Parathyroid adenoma (tissue), 2 donors: ENCODE data around the gene COL8A2.

Experiments used
- H2AFZ ChIP-seq: fragments of 300-600 bp; sonication (generic); one replicate; pipeline ENCODE4 v1.7.0; 2017; ENCODE audit warnings: antibody characterized with exemption, mild to moderate bottlenecking
- H3K27ac ChIP-seq: fragments of 300-600 bp; sonication (generic); one replicate; pipeline ENCODE4 v1.7.0; 2017
- H3K27me3 ChIP-seq: fragments of 300-600 bp; sonication (generic); one replicate; pipeline ENCODE4 v1.7.0; 2017; ENCODE audit warnings: low read length; ENCODE audit not compliant: control insufficient read depth, insufficient read depth
- H3K36me3 ChIP-seq: fragments of 300-600 bp; sonication (generic); one replicate; pipeline ENCODE4 v1.7.0; 2017; ENCODE audit warnings: low read length; ENCODE audit not compliant: control insufficient read depth, insufficient read depth
- H3K4me1 ChIP-seq: fragments of 300-600 bp; sonication (generic); one replicate; pipeline ENCODE4 v1.7.0; 2017; ENCODE audit warnings: control low read depth
- H3K4me2 ChIP-seq: fragments of 300-600 bp; sonication (generic); one replicate; pipeline ENCODE4 v1.7.0; 2017; ENCODE audit warnings: low read length
- H3K4me3 ChIP-seq: fragments of 300-600 bp; sonication (generic); one replicate; pipeline ENCODE4 v1.7.0; 2017; ENCODE audit warnings: low read depth, low read length
- H3K79me2 ChIP-seq: fragments of 300-600 bp; sonication (generic); one replicate; pipeline ENCODE4 v1.7.0; 2017; ENCODE audit warnings: control low read depth
- H3K9ac ChIP-seq: fragments of 300-600 bp; sonication (generic); one replicate; pipeline ENCODE4 v1.7.0; 2017; ENCODE audit warnings: mild to moderate bottlenecking
- H3K9me3 ChIP-seq: fragments of 300-600 bp; sonication (generic); one replicate; pipeline ENCODE4 v1.7.0; 2017; ENCODE audit warnings: low read length; ENCODE audit not compliant: control insufficient read depth
- TF ChIP-seq, protein P1 (sequence below): fragments of 300-600 bp; sonication (generic); IDR thresholded peaks from one replicate; pipeline ENCODE4 v1.7.0; 2017; ENCODE audit warnings: antibody characterized with exemption, mild to moderate bottlenecking
- donor health status: primary hyperparathyroidism.

The COL8A2 gene

DNA sequence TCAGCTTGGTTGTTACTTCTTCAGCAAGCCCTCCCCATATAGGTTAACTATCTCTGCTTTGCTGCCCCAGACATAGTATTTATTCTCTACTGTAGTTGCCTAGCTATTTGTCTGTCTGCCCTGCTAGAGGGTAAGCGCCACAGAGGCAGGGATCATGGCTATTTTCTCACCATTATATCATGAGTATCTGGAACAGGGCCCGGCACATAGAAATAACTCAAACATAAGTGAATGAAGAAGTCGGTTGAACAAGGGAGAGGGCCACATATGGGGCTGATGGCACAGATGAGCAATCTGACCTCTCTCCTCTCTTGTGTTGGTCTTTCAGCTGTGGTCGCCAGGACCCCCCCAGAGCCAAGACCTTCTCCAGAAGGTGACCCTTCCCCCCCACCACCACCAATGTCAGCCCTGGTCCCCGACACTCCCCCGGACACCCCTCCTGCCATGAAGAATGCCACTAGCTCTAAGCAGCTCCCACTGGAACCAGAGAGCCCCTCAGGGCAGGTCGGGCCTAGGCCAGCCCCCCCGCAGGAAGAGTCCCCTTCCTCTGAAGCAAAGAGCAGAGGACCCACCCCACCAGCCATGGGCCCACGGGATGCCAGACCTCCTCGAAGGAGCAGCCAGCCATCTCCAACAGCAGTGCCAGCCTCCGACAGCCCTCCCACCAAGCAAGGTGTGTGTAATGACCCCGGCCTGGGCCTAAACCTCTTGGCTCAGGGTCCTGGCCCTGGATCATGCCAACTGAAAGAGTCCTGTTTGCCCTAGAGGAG is 45.8 kb upstream of the COL8A2 start:
- H3K27me3 ChIP-seq = no peaks in the 10 kb centered on the region
- H3K36me3 ChIP-seq = no peaks in the 10 kb centered on the region
- TF ChIP-seq, protein P1, sequence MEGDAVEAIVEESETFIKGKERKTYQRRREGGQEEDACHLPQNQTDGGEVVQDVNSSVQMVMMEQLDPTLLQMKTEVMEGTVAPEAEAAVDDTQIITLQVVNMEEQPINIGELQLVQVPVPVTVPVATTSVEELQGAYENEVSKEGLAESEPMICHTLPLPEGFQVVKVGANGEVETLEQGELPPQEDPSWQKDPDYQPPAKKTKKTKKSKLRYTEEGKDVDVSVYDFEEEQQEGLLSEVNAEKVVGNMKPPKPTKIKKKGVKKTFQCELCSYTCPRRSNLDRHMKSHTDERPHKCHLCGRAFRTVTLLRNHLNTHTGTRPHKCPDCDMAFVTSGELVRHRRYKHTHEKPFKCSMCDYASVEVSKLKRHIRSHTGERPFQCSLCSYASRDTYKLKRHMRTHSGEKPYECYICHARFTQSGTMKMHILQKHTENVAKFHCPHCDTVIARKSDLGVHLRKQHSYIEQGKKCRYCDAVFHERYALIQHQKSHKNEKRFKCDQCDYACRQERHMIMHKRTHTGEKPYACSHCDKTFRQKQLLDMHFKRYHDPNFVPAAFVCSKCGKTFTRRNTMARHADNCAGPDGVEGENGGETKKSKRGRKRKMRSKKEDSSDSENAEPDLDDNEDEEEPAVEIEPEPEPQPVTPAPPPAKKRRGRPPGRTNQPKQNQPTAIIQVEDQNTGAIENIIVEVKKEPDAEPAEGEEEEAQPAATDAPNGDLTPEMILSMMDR = no peak
- no peak overlapping the region for H3K27ac ChIP-seq
- H3K79me2 ChIP-seq = peaks cover 12% of the 10 kb centered on the region
- no peak overlapping the region for H3K4me2 ChIP-seq
- H3K4me1 ChIP-seq = peaks cover 12% of the 10 kb centered on the region
- no peak overlapping the region for H3K9ac ChIP-seq
- H3K4me3 ChIP-seq = no peak overlapping the region
- no peaks in the 10 kb centered on the region for H3K9me3 ChIP-seq
- H2AFZ ChIP-seq = no peak overlapping the region

DNA sequence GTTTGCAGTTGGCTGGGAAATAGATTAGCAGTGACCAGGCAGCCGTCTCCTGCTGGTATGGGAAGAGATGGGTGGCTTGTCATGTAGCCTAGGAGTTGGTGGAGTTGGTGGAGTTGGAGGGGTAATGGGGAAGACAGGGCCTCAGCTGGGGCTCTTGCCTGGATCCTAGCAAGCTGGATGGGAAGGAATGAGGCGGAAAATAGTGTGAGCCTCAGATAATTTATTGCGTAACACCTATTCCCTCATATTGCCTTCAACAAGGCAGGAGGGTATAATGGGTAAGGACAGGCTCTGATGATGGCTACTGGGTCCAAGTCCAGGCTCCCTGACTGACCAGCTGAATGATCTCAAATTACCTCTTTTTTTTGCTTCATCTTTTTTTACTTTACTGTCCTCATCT is 43.5 kb upstream of the COL8A2 start:
- H3K4me1 ChIP-seq = peaks cover 12% of the 10 kb centered on the region
- H3K9ac ChIP-seq = no peak overlapping the region
- H3K4me3 ChIP-seq = no peak overlapping the region
- peaks cover 18% of the 10 kb centered on the region for H3K79me2 ChIP-seq
- H3K4me2 ChIP-seq = no peak overlapping the region
- H3K36me3 ChIP-seq = no peaks in the 10 kb centered on the region
- H3K27ac ChIP-seq = no peak overlapping the region
- H3K27me3 ChIP-seq = no peaks in the 10 kb centered on the region
- H2AFZ ChIP-seq = no peak overlapping the region
- TF ChIP-seq, protein P1 = no peak
- no peaks in the 10 kb centered on the region for H3K9me3 ChIP-seq

DNA sequence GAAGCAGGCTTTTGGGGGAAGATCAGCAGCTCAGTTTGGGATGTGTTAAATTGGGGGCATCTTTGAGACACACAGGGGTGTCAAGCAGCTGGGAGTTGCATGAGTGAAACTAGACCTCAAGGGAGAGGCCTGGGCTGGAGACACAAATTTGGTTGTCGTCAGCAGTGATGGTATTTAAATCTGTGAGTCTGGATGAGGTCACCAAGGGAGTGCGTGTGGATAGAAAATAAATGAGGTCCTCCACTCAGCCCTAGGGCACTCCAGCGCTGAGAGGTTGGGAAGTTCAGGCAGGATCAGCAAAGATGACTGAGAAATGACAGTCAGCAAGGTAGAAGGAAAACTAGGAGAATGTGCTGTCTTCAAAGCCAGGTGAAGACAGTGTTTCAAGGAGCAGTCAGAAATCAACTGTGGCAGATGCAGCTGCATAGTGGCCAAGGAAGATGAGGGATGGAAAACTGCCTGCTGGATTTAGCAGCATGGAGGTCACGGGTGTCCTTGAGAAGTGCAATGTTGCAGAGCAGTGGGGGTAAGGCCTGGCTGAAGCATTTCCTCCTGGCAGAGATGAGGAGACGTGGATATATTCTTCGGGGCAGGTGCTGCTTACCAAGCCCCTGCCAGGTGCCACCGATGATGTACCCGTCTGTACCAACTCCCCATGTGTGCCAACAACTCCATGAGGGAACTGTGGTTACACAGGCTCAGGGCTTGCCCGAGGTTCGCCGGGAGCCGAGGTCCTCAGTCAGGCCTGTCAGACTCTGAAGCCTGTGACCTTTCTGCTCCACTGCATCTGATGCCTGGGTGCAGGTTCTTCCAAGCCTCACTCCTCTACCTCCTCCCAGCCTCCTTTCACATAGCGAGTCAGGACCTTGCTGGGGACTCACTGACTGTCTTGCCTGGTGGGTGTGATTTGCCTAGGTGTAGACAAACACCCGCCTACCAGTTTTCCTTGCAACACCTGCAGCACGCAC is 42.2 kb upstream of the COL8A2 start:
- Histone ChIP-seq H3K27ac (peak overlapping the region; percentile 34), H3K79me2 (peaks cover 18% of the 10 kb centered on the region), H2AFZ (no peak overlapping the region), H3K9ac (no peak overlapping the region), H3K27me3 (no peaks in the 10 kb centered on the region), H3K4me3 (no peak overlapping the region), H3K36me3 (no peaks in the 10 kb centered on the region), H3K4me2 (no peak overlapping the region), H3K4me1 (peaks cover 12% of the 10 kb centered on the region), H3K9me3 (no peaks in the 10 kb centered on the region)
- TF ChIP-seq, protein P1 = no peak

DNA sequence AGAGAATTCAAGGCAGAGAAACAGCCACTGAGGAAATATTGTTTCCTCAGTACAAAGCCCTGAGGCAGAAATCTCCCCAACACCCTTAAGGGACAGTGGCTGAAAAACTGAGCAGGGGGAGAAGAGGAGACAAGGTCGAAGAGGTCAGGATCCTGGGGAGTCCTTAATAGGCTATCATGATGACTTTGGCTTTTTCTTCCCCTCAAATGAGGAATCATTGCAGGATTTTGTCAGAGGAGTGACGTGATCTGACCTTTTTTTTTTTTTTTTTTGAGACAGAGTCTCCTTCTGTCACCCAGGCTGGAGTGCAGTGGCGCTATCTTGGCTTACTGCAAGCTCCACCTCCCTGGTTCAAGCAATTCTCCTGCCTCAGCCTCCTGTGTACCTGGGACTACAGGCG is 41.1 kb upstream of the COL8A2 start:
- Histone ChIP-seq H3K36me3 (no peaks in the 10 kb centered on the region), H3K79me2 (peaks cover 21% of the 10 kb centered on the region), H3K4me1 (peaks cover 15% of the 10 kb centered on the region), H3K4me3 (no peak overlapping the region), H3K27me3 (no peaks in the 10 kb centered on the region), H3K27ac (no peak overlapping the region), H3K9ac (no peak overlapping the region), H2AFZ (no peak overlapping the region), H3K9me3 (no peaks in the 10 kb centered on the region), H3K4me2 (no peak overlapping the region)
- TF ChIP-seq, protein P1 = no peak
